GM21367 (cell line): Measurements from ENCODE around the gene RNF220.
"Not testable (repeated sequence)": the region's sequence is repeated elsewhere in the genome, so short reads cannot be mapped to it uniquely, and the experiment has no call there.

Experiments used
- ATAC-seq: cut with Tn5 transposase; IDR thresholded peaks from one replicate; pipeline ENCODE4 v1.9.1; 2021; ENCODE audit not compliant: unreplicated experiment

RNF220 gene

DNA sequence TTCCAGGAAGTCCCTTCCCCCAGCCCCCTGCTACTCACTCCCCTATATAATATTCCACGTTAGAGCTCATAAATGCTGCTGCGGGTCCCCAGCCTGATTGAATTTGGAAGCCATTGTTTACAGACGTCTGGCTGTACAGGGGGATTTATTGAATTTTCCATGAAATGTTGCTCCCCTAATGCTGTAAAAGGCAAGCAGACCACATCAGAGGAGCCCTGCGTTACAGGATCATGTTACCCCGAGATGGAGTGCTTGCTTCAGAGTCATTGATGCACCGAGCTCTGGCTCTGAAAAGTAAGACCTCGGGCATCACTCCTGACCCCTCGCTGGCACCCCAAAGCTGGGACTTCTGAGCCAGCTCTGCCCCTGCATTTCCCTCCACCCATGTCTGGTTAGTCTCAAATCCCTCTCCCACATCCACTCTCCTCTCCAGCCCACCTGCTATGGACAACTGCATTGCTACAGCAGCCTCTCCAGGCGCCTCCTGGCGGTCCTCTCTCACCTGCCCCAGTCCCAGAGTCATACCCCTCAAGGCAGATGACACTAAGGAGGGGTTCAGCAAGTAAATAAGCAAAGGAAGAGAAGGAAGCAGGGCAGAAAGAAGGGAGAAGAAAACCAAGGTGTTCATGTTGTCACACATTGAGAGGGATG is 141.5 kb downstream of the RNF220 start:
- no peak for ATAC-seq

DNA sequence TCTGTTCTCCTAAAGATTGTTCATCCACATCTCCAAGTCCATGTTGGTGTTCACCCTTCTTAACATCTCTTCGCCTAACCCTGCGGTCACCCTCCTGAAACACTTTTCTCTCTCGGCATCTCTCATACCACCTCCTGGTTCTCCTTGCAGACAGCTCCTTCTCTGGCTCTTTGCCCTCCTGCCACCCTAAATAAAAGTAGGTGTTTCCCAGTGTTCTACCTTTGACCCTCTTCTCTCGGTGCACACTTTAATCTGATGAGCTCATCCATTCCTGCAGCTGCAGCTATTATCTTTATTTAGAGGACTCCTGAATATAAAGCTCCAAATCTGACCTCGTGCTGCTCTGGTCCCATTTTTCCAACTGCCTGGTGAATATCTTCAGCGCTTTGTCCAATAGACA is 142.3 kb downstream of the RNF220 start:
- no peak for ATAC-seq

DNA sequence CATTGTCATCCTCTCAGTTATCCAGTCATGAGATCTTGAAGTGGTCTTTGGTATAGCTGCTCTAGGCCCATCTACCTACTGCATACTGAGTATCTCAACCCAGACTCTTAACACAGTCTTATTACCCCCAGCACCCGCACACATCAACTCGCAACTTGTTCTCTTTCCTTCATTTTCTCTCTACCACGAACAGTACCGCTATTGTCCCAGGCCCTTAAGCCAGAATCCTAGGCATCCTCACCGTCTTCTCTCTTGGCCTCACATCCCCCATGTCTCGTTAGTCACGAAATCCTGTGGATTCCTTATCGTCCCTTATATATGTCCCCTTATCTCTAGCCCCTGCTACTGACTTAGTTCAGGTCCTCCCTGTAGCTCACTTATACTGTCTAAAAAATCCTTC is 142.8 kb downstream of the RNF220 start:
- ATAC-seq, result no peak

DNA sequence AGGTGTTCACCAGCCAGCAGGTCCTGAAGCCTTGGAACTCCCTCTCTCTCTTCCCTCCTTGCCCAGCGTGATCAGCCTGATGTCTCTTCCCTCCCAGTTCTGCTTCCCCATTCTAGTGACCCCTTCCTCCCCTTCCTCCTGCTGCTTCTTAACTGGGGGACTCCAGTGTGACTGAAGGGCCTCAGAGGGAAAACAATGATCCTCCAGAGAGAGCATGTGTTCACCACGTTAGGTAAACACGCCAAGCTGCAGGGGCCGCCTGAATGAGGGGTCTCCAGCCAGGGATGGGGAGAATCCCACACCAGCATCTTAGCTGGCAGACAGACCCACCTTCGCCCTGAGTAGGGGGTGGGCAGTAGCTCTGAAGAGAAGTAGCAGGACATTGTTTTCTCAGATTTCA is 144.5 kb downstream of the RNF220 start:
- ATAC-seq, result no peak

DNA sequence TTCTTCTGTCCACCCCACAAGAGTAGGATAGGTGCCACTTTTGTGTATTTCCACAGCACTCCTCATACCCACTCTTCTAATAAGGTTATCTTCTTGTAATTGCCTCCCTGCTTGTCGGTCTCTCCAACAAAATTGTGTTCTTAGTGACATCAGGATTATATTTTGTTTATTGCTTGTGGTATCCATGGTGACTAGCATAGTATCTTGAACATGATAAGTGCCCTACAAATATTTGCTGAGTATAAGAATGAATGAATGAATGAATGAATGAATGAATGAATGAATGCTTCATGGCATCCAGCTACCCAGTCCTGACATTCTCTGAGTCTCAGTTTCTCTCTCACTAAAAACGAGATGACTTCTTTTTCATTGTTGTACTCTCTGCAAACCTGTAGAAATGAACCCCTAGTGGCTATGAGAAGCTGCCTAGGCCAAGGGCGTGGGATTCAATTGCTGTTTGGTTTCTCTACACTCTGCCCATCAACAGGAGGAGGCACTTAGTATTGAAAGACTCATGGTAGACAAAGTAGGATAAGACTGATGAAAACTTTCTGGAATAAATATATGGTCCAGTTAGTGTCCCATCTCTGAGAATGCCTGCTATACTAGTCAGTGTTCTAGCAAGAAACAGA is 148.2 kb downstream of the RNF220 start:
- ATAC-seq, result no peak

DNA sequence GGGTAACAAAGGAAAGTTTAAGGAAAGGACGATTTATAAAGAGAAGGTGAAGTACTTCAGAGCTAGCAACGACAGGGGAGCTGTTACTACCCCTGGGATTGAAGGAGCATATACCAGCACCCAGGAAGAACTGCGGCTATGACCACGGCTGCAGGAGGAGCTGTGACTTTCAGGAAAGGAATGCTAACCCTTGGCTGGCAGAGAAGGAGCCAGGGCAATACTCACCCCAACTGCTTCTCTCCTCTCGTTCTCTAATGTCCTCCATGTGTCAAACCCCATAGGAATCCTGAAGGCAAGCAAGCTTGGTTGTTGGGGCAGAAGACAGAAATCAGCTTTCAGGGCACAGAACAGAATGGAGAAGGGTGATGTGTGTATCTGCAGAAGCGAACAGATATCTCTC is 148.7 kb downstream of the RNF220 start:
- ATAC-seq, result no peak

DNA sequence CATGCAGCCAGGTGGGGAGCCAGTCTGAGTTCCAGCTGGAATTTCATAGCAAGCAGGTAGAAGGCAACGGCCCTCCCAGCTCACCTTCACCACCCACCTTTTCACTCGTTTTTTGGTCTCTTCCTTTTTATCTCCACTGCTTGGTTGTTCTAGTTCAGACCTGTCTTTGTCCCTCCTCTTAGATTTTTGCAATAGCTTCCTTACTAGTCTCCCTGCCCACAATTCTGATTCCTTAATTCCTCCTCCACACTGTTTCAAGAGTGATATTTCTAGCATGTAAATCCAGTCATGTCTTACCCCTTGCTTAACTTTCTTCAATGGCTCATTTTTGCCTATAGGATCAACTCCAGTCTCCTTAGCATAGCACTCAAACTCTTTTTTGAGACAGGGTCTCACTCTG is 149.7 kb downstream of the RNF220 start:
- no peak for ATAC-seq

DNA sequence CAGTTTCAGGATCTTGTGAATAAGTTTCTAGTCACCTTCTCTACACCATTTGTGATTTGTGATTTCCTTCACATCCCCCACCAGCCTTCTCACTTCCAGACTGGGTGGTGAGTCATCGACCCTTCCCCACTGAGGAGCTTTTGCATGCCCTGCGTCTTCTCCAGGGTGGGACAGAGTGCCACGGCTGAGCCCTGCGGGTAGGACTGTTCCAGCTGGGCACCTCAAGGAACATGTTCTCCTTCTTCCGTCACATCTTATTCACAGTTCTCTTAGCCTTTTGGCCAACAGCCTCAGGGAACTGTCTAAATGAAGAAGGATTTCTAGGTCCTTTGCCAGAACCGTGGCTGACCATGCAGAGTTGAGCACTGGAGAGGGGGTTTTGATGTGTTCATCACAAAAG is 152.7 kb downstream of the RNF220 start:
- no peak for ATAC-seq

DNA sequence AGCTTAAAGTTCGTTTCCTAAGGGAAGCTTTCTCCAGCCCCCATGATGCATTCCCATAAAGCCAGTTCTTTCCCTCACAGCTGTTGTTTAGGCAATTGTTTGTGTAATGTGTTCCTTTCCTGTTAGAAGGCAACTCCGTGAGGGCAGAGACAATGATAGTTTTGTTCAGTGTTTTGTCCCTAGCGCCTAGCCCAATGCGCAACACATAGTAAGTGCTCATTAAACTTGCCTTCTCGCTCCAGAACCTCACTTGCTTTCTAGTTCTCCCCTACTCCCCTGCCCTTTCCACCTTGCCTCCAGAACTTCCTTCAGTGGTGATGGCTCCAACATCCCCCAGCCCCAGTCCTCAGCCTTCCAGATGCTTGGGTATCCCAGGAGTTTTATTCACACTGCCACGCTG is 153.8 kb downstream of the RNF220 start:
- no peak for ATAC-seq

DNA sequence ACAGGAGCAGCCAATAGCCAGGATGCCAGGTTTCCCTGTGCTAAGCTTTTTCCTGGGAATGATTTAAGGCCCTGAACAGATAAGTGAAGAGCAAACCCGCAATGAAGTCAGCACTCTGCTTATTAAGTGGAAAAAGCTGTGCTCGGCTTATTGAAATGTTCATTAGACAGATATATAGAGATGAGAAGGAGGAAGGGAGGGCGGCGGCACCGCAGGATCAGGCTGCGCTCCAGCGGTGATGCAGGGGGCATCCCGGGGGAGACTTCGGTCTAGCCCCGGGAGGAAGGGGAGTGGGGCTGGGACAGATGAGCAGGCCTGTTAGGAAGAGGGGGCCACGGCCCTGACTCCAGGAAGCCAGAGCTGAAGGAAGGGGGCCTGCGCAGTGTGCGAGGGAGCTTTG is 154.3 kb downstream of the RNF220 start:
- no peak for ATAC-seq

DNA sequence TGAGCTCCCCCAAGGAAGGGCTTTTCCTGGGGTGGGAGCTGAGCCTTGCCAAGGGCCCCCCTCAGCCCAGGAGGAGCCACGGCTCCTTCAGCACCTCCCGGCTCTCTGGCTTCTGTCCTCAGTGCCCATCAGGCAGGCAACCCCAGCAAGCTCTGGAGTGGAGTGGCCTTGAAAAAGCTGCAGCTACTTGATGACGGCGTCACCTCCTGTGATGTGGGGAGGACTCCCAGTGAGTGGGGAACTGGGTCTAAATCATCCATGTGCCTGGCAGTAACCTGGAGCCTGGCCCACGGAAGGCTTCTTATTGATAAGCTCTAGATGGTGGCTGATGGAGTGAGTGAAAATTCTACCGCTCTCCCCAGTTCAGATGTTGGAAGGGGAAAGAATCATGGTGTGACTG is 154.9 kb downstream of the RNF220 start:
- ATAC-seq, result no peak

DNA sequence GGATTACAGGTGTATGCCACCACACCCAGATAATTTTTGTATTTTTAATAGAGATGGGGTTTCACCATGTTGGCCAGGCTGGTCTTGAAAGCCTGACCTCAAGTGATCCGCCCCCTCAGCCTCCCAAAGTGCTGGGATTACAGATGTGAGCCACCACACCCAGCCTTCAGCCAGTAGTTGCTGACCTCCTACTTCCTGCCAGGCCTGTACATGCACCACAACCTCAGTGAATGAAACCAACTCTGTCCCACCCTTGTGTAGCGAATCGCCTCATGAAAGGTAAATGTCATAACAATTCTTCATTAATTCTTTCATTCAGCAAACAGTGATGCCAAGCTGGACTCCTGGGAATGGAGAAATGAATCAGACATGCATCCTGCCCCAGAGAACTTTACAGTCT is 155.6 kb downstream of the RNF220 start:
- not testable (repeated sequence) for ATAC-seq

DNA sequence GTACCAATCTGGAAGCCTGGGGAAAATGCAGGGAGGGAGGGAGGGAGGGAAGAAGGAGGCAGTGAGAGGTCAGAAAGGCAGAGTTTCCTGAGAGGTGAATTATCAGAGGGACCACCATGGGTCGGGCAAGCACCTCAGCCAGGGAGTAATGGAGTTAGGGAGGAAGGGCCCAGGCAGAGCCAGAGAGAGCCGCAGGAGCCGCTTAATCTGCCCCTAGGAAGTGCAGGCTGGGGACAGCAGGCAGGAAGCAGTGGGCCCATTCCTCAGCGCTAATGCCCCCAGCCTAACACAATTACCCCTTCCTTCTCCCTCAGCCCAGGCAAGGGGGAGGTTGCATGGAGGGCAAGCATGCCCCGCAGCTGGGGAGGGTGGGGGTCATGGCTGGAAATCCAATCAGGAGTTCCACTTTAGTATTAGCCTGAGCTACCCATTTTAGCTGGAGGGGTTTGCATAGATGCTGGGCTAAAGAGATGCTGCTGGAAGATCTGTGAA is 160.2 kb downstream of the RNF220 start:
- ATAC-seq, result no peak

DNA sequence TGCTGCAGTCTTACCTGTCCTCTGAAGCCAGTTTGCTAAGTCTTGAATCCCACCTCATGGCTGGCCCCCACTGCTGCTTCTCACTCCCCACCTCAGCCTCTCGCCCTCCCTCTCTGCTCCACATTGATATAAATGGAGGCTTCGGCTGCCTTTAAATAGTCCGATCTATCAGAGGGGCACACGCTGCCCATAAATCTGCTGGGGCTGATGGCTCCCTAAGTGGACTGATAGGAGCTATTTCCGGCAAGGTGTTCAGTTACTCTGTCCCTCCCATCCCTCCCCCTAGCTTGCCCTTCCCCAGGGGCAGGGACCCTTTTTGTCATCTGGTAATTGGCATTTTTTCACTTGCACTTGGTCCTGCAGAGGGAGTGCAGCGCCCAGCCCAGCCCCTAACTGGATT is 160.8 kb downstream of the RNF220 start:
- ATAC-seq, result no peak

DNA sequence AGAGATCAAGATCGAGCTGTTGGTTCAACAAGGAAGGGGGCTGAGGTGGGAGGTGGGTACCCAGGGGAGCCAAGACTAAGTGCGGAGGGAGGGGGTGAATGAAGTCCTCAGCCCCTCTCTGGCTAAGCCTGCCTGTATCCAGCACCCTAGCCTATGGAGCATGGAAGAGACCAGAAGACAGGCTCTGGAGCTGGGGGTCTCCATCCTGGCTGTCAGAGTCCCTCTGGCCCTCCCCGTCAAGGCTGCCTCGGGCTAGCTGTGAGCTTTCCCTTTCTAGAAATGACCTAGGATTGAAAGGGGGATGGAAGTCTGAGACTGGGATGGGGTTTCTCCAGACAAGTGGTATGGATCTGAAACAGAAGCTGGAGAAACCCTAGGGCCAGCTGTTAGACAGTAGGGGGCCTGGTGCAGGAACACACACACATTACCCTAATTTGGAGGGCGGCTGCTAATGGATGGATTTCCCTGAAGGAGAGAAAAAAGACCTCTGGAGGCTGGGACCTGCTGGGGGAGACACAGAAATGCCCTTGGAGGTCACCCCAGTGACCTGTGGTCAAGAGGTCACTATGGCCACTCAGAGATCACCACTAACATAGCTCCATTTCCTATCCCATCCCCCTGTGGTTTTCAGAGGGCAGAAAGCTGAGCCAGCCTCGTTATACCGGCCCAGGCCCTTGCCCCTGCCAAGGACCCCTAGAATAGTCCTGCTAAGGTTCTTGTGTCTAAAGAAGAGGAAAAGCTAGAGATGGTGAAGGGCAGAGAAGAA is 161.4 kb downstream of the RNF220 start:
- ATAC-seq, result no peak

DNA sequence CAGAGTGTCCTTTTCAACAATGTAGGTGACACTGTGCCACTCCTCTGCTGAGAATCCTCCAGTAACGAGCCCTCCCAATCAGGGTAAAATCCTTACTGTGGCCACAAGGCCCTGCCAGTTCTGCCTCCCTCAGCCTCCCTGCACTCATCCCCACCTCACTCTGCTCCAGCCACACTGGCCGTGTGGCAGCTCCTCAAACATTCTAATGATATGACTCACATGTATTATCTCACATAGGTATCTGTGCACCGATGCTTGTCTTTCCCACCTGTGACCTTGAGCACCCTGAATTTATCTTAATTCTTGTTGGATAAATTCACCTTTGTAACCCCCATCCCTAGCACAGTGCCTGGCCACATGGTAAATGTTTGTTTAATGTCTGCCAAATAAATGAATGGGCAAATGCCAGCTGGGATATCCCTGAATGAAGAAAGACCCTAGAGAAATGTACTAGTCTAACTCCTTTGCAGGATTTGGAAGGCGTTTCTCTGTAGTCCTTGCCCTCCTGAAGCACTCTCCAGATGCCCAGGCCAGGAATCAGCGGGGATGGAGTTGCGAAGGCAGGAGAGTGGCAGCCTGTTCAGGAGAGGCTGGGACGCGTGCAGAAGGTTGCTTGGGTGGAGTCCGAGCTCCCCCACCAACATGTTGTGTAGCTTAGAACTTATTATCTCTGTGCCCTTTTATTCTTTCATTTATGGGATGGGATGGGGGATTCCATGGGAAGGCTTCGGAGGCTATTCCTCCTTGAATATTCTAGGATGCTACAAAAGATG is 163.3 kb downstream of the RNF220 start:
- no peak for ATAC-seq

DNA sequence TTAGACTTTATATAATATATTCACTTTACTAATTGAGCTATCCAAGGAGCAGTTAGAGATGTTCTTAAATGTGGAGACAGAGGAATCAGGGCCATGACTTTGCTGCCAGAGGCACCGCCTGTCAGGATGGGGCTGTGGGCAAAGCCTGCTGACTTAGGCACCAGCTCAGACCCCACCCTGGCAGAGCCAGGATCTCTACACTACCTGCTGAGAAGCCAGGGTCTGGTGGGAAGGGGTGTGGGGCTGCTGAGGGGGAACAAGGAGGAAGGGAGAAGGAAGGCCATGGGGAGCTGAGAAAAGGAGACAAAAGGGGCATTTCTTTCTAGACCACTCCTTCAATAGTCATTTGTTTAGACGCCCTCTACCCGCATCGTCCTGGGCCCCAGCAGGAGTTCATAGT is 164.4 kb downstream of the RNF220 start:
- no peak for ATAC-seq

DNA sequence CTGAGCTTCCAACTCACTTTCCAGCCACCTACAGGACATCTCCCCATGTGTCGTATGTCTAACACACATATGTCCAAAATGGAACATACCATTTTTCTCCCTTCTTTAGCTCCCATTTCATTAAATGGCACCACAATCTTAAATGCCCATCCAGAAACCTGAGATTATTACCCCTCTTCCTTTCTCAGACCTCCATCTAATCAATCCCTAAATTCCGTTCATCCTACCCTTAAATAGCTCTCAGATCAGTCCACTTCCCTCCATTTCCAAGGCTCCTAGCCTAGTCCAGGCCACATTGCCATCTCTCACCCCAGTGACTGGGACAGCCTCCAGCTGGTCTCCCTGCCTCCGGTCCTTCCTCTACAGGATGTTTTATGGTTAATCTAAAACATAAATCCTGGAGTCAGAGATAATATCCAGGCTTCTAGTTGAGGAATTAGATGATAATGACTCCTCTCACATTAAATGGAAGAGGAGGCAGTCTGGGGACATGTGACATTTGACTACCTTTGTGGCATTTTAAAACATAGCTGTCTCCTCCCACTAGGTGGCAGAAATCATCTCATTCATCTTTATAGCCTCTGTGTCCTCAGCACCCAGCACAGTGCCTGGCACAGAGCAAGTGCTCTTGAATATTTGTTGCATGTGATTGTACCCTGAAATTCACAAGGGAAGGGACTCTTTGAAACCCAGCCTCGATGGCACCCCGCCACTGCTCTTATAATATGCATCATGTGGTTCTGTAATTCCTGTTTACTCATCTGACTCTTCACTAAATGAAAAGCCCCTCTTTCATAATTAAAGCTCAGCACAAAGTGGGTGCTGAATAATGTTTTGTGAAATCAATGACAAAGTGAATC is 166.9 kb downstream of the RNF220 start:
- no peak for ATAC-seq

DNA sequence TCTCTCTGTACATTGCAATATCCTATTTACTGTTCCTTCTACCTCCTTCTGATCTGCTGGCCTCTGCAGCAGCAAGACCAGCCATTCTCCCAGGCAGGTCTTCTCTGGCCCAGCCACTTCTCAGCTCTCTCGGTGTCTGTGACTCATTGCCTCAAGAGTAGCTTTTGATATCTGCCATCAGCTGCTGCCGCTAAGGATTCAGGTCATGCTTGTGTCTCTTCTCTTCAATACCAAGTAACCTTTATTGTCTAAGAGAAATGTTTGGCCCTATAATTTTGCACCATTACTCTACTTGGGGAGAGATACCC is 167.5 kb downstream of the RNF220 start:
- no peak for ATAC-seq

DNA sequence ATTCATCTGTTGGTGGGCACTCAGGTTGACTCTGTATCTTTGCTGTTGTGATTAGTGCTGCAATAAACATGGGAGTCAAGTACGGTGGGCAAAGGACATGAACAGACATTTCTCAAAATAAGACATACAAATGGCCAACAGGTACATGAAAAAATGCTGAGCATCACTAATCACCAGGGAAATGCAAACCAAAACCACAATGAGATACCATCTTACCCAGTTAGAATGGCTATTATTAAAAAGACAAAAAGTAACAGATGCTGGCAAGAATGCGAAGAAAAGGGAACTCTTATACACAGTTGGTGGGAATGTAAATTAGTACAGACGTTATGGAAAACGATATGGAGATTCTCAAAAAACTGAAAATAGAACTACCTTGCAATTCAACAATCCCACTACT is 170.3 kb downstream of the RNF220 start:
- ATAC-seq, result no peak
